ENCODE results near the gene FRMPD2. TPM values are rescaled to one million over a fixed set of nuclear protein-coding genes. Genes with fewer than 3 reads are reported as not detected.

The FRMPD2 gene
- total RNA-seq, 1 experiment from 2014 or later, result not detected

DNA sequence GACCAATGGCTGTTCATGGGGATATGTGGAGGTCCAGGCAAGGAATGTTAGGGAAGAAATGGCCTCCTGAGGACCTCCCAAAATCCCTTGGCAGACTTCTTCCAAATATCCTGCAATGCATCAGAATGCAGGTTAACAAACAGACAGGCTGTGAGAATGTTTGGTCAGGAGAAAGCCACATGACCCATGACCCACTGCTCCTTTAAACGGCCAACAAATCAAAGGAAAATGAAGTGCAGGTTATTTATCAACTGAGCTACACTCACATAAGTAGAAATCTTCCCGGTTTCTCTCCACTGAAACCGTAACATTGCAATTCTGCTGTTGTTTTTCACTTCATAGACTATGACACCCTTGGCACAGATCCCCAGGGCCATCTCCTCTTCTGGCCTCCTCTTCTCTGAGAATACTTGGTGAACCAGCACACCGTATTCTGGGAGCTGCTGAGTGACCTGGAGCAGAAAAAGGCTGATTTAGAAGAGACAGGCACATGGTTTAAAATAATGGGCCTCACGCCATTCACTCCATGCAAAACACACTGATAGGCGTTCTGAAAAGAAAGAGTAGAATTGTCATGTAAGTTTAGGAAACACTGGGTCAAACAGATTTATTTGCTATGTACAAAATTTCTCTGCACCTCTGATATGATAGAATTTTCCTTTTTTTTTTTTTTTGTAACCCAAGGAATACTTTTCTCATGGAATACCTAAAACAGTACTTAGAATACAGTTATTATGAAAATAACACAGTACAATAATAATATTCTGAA is 67.8 kb downstream of the FRMPD2 start:
- BruUV-seq (replicated peaks), result no TSS peak
- intact Hi-C loops (cut with micrococcal nuclease; ENCODE audit: unreplicated experiment), result no loop called here
- no peak for TF ChIP-seq EZH2 (IDR thresholded peaks at IDR 0.05; ENCODE audit: borderline replicate concordance, low read depth, low read length, poor library complexity, severe bottlenecking)
- TF ChIP-seq, protein P1, sequence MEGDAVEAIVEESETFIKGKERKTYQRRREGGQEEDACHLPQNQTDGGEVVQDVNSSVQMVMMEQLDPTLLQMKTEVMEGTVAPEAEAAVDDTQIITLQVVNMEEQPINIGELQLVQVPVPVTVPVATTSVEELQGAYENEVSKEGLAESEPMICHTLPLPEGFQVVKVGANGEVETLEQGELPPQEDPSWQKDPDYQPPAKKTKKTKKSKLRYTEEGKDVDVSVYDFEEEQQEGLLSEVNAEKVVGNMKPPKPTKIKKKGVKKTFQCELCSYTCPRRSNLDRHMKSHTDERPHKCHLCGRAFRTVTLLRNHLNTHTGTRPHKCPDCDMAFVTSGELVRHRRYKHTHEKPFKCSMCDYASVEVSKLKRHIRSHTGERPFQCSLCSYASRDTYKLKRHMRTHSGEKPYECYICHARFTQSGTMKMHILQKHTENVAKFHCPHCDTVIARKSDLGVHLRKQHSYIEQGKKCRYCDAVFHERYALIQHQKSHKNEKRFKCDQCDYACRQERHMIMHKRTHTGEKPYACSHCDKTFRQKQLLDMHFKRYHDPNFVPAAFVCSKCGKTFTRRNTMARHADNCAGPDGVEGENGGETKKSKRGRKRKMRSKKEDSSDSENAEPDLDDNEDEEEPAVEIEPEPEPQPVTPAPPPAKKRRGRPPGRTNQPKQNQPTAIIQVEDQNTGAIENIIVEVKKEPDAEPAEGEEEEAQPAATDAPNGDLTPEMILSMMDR (conservative IDR thresholded peaks at IDR 0.05; ENCODE audit: low read depth, low read length), result no peak

DNA sequence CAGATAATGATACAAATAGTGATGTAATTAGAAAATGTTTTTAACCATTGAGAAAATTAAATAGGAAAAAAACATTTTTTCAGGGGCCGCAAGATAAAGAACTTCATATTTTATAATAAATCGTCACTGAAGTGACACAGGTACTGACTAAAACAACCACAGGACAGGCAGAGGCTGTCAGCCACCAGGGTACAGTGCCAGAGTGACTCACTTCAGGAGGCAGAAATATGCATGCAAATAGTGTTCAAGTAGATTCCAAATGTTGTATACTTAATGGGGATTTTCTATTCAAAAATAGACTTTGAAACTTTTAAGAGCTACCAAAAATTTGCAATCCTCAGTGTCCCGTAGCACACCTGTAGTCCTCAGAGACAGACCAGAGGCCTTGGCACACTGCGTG is 68.6 kb downstream of the FRMPD2 start:
- Histone ChIP-seq H3K4me3 (ENCODE audit: low read depth, low read length, poor library complexity, severe bottlenecking) (no peak overlapping the region), H3K9me3 (ENCODE audit: low read depth, low read length, poor library complexity, severe bottlenecking) (no peaks in the 10 kb centered on the region), H3K27ac (ENCODE audit: low read depth, low read length, poor library complexity, severe bottlenecking) (no peak overlapping the region), H3K4me1 (ENCODE audit: insufficient read depth, low read length, poor library complexity, severe bottlenecking) (no peaks in the 10 kb centered on the region), H3K36me3 (ENCODE audit: insufficient read depth, low read length, poor library complexity, severe bottlenecking) (no peaks in the 10 kb centered on the region), H3K27me3 (replicated peaks; ENCODE audit: insufficient read depth, low read depth, low read length, poor library complexity) (no peaks in the 10 kb centered on the region)
- CTCF ChIA-PET, result no interaction called here
- no peak for TF ChIP-seq EZH2 (IDR thresholded peaks at IDR 0.05; ENCODE audit: borderline replicate concordance, low read depth, low read length, poor library complexity, severe bottlenecking)
- TF ChIP-seq, protein P1 (conservative IDR thresholded peaks at IDR 0.05; ENCODE audit: low read depth, low read length), result no peak
- no peak for DNase-seq (ENCODE audit: low spot score)
- no TSS peak for BruUV-seq (replicated peaks)
- intact Hi-C loops (cut with micrococcal nuclease; ENCODE audit: unreplicated experiment), result no loop called here
- POLR2A ChIA-PET (ENCODE audit: low non-redundant PET), result no interaction called here

More for the DNA sequence above, 67.8 kb downstream of the FRMPD2 start:
- Histone ChIP-seq H3K27me3 (replicated peaks; ENCODE audit: insufficient read depth, low read depth, low read length, poor library complexity) (no peaks in the 10 kb centered on the region), H3K9me3 (ENCODE audit: low read depth, low read length, poor library complexity, severe bottlenecking) (no peaks in the 10 kb centered on the region), H3K27ac (ENCODE audit: low read depth, low read length, poor library complexity, severe bottlenecking) (no peak overlapping the region), H3K4me3 (ENCODE audit: low read depth, low read length, poor library complexity, severe bottlenecking) (no peak overlapping the region), H3K36me3 (ENCODE audit: insufficient read depth, low read length, poor library complexity, severe bottlenecking) (no peaks in the 10 kb centered on the region), H3K4me1 (ENCODE audit: insufficient read depth, low read length, poor library complexity, severe bottlenecking) (no peaks in the 10 kb centered on the region)
- CTCF ChIA-PET, result no interaction called here
- POLR2A ChIA-PET (ENCODE audit: low non-redundant PET), result no interaction called here
- no peak for DNase-seq (ENCODE audit: low spot score)

DNA sequence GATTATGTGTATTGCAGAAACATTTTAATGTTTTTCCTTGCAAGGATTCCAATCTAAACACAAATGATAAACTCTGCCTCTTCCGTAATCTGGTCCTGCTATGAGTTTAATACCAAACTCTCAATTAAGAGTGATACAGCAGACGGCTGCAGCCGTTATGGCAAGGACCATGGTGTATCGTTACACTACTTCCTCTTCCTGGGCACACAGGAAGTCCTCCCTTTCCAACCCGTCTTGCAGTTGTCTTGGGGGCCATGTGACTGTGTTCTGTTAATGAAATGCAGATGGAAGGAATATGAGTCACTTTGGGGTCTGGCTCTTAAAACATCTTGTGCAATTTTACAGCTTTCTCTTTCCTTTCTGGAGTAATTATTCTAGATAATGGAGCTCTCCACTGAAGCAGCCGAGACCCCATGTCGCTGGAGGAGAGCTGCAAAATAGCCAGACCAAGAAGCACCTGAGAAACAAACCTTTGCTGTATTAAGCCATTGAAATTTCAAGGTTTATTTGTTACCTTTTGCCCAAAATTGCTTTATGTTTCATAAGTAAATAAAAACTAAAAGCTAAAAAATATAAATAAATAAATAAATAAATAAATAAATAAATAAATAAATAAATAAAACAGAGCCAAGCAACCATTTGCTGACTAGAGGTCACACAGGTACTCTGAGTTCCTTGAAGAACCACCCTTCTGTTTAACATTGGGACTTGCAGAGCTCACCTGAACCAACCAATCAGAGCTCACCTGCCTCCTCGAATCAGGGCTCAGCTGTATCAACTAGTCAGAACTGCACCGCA is 74.7 kb downstream of the FRMPD2 start:
- Histone ChIP-seq H3K4me3 (ENCODE audit: low read depth, low read length, poor library complexity, severe bottlenecking) (no peak overlapping the region), H3K9me3 (ENCODE audit: low read depth, low read length, poor library complexity, severe bottlenecking) (no peaks in the 10 kb centered on the region), H3K27ac (ENCODE audit: low read depth, low read length, poor library complexity, severe bottlenecking) (no peak overlapping the region), H3K4me1 (ENCODE audit: insufficient read depth, low read length, poor library complexity, severe bottlenecking) (no peaks in the 10 kb centered on the region), H3K27me3 (replicated peaks; ENCODE audit: insufficient read depth, low read depth, low read length, poor library complexity) (no peaks in the 10 kb centered on the region), H3K36me3 (ENCODE audit: insufficient read depth, low read length, poor library complexity, severe bottlenecking) (no peaks in the 10 kb centered on the region)
- DNase-seq (ENCODE audit: low spot score), result peak; percentile 87
- no peak for TF ChIP-seq EZH2 (IDR thresholded peaks at IDR 0.05; ENCODE audit: borderline replicate concordance, low read depth, low read length, poor library complexity, severe bottlenecking)
- TF ChIP-seq, protein P1 (conservative IDR thresholded peaks at IDR 0.05; ENCODE audit: low read depth, low read length), result no peak
- intact Hi-C loops (cut with micrococcal nuclease; ENCODE audit: unreplicated experiment), result no loop called here
- CTCF ChIA-PET, result no interaction called here
- no TSS peak for BruUV-seq (replicated peaks)
- POLR2A ChIA-PET (ENCODE audit: low non-redundant PET), result no interaction called here
